ENCODE data around the gene SLC49A3.
"Not testable (repeated sequence)": the region's sequence is repeated elsewhere in the genome, so short reads cannot be mapped to it uniquely, and the experiment has no call there.

Gene SLC49A3

DNA sequence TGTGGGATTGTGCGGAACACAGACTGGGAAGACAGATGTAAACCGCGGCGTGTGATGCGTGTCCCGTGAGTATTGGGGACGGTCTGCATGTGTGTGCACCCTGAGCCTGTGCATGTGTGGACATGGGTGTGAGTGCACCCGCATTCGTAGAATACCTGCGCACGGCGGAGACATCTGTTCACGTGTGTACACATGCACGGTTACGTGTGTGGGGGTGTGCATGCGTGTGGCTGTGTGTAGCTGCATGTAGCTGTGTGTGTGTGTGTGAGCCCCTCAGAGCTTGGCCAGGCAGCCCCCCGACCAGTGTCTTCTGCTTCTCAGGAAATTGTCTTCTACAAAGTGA lies 34.5 kb downstream of the SLC49A3 start:
- no peak for DNase-seq (ENCODE audit: low read depth in 2 of 2)

DNA sequence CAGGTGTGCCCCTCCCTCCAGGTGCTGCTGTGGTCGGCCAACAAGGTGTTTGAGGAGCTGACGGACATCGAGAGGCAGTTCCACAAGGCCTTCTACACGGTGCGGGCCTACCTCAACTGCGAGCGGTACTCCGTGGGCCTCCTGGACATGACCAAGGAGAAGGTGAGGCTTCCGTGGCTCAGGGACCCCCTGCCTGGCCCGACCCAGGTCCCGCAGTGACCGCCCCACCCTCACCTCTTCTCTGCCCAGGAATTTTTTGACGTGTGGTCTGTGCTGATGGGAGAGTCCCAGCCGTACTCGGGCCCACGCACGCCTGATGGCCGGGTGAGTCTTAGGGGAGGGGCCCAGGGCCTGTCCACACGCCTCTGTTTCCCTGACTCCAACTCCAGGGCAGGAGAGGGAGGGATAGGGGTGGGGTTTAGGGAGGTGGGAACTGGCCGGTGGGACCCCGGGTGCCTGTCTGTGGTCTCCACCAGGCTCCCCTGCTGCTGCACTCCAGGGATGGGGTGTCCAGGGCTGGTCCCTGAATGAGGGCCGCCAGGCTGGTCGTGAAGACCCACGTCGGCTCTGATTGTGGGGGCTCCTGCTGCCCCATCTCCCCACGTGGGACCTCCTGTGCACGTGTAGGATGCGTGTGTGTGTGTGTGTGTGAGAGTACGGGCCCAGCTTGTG lies 35.0 kb downstream of the SLC49A3 start:
- DNase-seq (ENCODE audit: low read depth in 2 of 2), result no peak

DNA sequence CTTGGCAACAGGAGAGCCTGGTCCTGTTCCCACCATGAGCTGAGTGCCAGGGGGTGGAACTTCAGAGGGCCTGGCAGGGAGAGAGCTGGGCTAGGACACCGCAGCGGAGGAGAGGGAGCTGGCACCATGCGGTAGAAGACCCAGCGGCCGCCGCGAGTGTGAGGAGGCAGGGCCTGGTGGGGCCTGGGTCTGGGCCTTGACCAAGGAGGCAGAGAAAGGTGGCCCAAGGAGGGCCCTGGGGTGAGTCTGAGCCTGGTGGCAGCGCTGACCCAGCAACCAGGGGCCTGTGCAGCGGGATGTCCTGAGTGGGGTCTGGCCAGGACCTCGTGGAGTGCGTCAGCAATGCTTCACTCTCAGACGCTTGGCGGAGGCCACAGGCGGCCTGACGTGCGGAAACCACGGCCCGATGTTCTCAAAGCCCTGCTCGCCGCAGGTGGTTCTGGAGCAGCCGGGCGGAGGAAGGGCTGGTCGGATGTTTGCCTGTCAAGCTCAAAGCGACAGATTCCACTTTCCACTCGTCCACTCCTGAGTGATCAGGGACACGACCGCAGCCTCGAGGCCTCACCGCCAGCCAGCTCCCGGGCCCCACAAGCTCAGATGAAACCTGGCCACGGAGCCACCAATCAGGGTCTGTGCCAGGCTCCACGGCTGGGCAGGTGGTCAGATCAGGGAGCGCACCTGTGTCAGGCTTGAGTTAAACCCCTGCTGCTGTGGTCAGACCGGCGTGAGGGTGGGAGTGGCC lies 35.7 kb downstream of the SLC49A3 start:
- no peak for DNase-seq (ENCODE audit: low read depth in 2 of 2)

DNA sequence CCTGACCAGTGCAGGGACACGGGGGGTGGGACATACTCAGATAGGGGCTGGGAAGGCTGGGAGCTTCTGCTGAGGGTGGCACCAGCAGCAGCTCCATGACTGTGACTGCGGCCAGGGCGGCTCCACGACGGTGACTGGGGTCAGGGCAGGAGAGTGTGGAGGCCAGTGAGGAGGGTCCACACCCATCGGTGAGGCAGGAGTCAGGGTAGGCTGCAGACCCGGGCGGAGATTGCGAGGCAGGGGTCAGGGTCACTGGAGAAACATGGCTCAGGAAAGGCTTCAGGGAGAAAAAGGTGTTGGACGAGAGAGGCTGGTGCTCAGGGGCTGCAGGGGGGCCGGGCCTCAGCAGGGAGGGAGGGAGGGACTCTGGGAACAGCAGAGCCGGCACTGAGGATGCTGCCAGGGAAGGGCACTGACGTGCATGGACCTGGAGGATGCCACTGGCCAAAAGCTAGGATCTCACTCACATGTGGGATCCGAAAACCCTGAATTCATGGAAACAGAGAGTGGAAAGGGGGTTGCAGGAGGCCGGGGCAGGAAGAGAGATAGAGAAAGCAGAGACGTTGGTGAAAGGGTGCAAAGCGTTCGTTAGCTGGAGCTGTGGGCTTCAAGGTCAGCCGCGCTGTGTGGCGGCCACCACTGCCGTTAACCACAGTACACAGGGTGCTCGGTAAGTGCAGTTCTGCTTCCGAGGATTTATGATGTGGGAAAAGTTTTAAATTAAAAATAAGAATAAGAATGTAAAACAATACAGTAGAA lies 36.9 kb downstream of the SLC49A3 start:
- no peak for DNase-seq (ENCODE audit: low read depth in 2 of 2)

DNA sequence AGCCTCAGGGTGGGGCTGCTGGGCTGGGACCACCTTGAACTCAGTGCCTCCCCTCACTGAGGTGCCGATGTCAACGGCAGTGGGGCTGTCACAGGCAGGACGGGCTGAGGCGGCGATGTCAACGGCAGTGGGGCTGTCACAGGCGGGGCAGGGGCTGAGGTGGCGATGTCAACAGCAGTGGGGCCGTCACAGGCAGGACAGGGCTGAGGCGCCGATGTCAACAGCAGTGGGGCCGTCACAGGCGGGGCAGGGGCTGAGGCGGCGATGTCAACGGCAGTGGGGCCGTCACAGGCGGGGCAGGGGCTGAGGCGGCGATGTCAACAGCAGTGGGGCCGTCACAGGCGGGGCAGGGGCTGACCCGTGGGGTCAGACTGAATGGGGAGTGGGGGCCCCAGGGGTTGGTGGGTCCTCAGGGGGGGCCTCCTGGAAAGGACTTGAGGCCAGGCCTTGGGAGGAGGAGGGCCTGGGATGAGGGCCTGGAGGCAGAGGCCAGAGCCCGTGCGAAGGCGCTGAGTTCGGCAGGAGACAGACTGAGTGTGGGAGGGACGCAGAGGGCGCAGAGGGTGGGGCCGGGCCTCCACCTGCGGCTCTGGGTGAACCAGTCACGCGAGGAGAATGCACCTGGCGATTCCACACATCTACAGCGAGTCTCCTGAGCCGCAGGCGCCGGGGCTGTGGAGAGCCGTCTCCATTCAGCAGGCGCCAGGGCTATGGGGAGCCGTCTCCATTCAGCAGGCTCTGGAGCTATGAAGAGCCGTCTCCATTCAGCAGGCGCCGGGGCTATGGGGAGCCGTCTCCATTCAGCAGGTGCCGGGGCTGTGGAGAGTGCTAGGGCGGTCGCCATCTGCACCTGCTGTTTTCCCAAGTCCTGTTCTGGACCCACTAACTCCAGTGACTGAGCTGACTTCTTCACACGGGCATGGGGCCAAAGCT lies 37.7 kb downstream of the SLC49A3 start:
- no peak for DNase-seq (ENCODE audit: low read depth in 2 of 2)

DNA sequence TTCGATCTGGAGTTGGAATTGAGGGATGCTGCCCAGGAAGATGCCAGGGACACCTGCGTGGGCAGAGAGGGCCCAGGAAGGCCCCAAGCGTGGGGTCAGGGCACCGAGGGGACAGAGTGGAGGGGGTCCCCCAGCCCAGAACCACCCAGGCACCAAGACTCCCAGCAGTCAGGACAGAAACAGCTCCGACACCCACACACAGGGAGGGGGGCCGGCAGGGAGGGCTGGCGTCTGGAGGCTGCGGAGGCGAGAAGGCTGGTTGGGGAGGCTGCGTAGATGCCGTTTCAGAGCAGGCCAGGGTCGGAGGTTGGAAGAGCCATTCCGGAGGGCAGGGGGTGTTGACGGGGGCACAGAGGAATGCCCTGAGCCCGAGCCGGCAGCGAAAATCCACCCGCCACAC lies 38.5 kb downstream of the SLC49A3 start:
- no peak for DNase-seq (ENCODE audit: low read depth in 2 of 2)

DNA sequence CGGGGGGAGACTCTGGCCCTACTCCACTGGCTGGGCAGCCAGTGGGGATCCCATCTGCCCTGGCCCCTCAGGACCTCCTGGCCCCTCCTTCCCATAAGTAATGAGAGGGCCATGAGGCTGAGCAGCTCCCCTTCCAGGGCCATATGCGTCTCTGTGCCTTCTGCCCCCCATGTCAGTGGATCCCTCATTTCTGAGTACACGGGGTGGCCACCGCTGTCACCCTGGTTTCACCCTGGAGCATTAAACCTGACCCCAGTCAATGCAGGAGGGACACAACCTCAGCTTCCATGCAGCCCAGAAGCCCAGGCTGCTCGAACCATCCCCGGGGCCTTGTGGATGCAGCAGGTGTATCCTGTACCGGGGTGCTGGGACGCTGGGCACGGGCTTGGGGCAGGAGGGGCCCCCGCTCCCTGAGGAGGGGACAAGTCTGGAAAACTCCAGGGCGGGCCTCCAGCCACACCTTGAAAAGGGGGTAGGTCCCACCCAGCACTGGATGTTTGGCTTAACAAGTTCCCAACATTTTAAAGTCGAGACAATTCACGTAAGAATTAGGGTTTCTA lies 39.1 kb downstream of the SLC49A3 start:
- DNase-seq (ENCODE audit: low read depth in 2 of 2), result no peak

DNA sequence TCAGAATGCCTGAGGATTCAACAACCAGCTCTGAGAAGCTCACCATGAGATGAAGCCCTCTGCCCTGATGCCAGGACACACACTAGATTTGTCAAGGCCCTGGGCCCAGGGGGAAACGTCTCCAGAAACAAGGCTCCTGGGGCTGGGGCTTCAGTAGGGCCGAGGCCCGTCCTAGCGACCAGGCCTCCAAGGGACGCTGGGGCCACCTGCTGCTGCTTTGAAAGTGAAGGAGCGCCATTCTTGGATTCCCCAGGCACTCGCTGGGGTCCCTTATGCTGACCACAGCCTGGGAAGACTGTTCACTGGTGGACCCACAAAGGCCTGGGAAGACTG lies 39.7 kb downstream of the SLC49A3 start:
- DNase-seq (ENCODE audit: low read depth in 2 of 2), result no peak

DNA sequence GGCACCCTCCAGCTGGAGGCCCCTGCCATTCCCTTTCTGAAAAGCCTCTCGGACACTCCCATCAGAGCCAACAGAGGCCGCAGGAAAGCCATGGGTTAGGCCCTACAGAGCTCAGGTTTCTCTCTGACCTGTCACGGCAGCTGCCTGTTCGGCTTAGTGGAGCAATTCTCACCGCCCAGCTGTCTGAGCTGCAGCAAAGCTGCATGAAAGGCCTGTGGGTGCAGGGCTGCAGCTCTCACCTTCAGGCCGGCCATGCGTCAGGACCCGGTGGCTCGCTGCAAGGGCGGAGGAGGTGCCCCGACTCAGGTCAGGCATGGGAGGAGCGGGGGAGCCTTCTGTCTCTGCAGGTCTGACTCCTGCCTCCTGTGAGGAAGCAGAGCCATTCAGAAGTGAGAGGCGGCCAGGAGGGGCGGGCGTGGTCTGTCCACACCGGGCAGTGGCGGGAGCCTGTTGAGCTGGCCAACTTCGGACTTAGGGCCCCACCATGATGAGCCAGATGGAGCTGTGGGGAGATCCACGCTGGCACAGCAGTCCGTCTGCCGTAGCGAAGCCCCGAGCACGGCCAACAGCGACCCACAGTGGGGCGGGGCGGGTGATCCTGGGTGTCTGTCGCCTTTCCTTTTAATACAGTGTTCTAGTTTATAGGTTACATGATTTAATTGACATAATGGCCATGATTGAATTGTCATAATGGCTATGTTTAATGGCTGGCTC lies 40.2 kb downstream of the SLC49A3 start:
- no peak for DNase-seq (ENCODE audit: low read depth in 2 of 2)

DNA sequence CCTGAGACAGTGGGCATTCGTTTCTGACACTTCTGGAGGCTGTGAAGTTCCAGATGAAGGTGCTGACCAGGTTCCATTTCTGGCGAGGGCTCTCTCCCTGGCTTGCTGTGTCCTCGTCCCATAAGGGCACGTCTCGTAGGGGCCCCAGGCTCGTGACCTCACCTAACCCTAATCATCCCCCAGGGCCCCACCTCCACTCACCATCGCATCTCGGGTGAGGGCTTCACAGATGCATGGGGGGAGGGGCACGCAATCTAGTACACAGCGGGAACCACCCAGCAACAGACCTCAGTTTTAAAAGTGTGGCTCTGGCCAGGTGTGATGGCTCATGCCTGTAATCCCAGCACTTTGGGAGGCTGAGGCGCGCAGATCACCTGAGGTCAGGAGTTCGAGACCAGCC lies 41.5 kb downstream of the SLC49A3 start:
- no peak for DNase-seq (ENCODE audit: low read depth in 2 of 2)

DNA sequence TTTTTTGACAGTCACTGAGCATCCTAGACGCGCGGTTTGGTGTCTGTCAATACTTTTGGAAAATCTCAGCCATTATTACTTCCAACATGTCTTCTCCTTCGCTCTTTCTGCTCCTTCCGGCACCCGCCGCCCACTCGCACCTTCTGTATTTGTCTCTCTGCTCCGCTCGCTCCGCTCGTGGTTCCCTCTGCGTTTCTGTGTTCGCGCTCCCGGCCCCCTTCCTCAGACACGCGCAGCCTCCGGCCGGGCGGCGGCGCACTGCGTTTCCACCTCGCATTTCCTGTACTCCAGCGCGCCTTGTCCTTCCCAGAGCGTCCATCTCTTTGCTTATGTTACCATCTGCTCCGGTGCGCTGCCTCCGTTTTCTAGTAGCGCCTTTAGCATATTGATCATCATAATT lies 42.5 kb downstream of the SLC49A3 start:
- DNase-seq (ENCODE audit: low read depth in 2 of 2), result peak in 1 of 2 donors; percentile 16

DNA sequence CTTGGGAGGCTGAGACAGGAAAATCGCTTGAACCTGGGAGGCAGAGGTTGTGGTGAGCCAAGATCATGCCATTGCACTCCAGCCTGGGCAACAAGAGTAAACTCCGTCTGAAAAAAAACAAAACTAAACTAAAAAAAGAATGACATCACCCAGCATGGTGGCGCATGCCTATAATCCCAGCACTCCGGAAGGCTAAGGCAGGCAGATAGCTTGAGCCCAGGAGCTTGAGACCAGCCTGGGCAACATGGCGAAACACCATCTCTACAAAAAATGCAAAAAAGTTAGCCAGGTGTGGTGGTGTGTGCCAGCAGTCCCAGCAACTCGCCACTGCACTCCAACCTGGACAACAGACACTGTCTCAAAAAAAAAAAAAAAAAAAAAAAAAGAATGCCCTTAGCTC lies 46.6 kb downstream of the SLC49A3 start:
- not testable (repeated sequence) for DNase-seq (ENCODE audit: low read depth in 2 of 2)

DNA sequence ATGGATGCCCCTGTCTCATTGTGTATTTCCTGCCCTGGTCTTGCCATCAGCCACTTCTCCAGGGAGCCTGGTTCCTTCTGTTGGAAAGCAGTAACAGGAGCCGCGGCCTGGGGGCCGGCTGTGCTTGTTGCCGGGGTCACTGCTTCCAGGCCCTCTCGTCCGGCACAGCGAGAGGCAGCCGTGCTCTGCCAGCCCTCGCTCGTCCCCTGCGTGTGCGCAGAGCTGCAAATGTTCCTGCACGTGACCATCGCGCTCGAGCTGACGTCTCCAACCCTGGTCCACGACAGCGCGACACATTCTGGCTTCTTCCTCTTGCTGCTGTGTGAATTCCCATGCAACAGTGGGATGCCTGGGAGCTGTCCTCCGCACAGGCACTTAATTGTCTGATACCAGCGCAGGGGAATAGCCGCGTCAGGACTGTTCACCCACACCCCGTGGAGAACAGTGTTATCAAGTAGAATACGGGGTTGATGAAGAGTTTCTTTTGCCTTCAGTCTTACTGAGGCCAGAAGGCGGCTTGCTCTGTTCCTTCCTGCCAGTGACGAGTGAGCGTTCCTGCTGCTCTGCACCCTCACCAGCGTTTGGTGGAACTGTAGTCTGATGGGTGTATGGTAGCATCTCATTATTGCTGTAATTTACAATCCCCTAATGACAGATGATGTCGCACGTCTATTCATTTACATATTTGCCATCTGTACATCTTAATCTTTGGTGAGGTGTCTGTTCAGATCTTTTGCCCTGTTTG lies 51.2 kb downstream of the SLC49A3 start:
- DNase-seq (ENCODE audit: low read depth in 2 of 2), result no peak

DNA sequence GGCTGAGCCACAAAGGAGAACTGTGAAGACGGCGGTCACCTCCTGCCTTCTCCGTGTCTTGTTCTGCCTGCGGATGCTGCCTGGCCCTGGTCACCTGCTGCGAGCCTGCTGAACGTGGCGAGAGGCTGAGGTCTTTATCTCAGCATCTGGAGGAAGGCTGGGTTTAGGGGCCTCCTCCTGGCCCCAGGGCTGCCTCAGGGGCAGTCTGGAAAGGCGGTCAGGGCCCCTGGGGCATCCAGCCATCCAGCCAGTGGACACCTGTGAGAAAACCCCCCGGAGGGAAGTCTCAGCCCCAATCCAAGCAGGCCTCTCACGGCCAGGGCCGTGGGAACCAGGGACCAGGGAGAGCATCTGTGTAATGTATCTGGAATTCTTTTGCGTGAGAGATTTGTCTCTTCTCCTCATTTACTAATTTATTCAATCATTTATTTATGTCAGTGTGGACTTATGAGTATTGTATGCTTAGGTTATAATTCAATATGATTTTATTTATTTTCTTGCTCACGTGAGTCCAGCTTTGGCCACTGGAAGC lies 52.3 kb downstream of the SLC49A3 start:
- no peak for DNase-seq (ENCODE audit: low read depth in 2 of 2)

DNA sequence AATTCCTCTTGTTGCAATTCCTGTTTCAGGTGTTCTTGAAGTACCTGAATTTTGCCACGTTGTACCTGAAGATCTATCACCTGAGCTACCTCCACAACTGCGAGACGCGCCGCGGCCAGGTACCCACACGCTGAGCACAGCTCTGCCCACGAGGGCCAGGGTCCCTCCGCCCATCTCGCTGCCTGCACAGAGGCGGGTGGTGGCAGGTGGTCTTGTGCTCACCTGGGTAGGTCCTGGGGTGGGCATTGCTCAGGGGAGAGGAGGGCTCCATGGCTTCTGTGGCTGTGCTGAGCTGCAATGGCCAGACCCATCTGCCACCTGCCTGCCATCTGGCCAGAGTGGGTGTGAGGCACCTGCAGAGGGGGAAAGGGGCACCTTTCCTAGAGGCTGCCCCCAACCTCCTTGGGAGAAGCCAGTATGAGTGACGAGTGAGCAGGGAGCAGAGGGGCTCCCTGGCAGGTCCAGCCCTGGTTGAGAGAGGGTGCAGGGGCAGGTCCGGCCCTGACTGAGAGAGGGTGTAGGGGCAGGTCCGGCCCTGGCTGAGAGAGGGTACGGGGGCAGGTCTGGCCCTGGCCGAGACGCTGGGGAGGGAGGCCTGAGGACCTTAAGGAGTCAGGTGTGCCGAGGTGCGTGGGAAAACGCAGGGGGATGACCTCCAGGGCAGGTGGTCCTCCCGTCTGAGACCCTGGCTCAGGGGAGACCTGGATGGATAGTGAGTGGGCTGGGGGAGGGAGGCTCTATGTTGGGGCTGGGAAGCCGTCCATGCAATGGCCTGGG lies 52.9 kb downstream of the SLC49A3 start:
- DNase-seq (ENCODE audit: low read depth in 2 of 2), result no peak

DNA sequence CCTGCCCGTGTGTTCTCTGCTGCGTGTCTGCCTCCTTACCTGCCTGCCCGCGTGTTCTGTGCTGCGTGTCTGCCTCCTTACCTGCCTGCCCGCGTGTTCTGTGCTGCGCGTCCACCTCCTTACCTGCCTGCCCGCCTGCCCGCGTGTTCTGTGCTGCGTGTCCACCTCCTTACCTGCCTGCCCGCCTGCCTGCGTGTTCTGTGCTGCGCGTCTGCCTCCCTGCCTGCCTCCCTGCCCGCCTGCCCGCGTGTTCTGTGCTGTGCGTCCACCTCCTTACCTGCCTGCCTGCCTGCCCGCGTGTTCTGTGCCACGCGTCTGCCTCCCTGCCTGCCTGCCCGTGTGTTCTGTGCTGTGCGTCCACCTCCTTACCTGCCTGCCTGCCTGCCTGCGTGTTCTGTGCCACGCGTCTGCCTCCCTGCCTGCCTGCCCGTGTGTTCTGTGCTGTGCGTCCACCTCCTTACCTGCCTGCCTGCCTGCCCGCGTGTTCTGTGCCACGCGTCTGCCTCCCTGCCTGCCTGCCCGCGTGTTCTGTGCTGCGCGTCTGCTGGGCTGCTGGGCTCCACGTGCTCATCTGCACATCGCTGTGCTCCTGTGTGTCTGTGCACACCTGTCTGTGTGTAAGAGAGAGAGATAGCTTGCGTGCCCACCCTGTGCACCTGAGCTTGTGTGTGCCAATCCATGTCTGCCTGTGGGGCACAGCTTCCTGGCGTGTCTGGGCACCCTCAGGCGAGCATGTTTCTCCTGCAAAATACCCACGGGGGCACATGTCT lies 53.7 kb downstream of the SLC49A3 start:
- not testable (repeated sequence) for DNase-seq (ENCODE audit: low read depth in 2 of 2)

DNA sequence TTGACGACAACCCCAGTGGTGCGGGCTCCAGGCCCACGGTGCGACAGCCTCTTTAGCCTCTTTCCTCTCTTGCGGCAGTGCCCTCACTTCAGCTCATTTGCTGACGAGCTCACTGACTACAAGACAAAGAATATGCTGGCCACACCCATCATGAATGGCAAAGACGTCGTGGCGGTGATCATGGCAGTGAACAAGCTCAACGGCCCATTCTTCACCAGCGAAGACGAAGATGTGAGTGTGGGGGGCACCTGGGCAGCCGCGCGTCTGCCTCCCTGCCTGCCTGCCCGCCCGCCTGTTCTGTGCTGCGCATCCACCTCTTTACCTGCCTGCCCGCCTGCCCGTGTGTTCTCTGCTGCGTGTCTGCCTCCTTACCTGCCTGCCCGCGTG lies 54.4 kb downstream of the SLC49A3 start:
- DNase-seq (ENCODE audit: low read depth in 2 of 2), result no peak

DNA sequence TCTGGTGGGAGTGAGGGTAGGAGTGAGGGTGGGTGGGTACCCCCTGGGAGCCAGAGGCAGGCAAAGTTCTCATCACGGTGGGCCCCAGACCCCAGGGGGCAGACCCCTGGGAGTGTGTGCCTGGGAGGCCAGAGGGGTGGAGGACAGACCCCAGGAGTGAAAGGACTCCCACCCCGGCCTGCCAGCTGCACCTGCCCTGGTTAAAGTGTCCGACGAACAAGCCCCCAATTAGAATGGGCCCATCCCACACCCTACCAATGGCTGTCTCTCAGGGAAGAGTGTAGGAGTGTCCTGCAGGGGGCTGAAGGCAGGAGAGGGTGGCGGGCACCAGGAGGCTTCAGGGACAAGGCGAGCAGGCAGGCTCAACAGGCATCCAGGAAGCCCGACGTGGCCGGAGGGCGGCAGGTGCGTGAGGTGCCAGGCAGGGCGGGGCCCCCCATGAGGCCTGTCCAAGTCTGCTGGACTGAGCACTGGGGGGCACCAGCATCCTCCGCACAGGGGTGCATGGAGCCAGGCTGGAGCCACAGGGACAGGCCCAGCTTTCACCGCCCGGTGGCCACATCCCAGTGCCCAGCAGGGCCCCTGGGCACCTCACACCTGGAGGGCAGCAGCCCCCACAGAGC lies 54.9 kb downstream of the SLC49A3 start:
- DNase-seq (ENCODE audit: low read depth in 2 of 2), result no peak

All from stimulated activated CD8-positive, alpha-beta memory T cell treated with anti-CD3 and anti-CD28 coated beads, Interleukin-2, amount 100 ng/mL, for 48 hours (primary cell).